Measurements from ENCODE around the gene SLC52A3.

The SLC52A3 gene

DNA sequence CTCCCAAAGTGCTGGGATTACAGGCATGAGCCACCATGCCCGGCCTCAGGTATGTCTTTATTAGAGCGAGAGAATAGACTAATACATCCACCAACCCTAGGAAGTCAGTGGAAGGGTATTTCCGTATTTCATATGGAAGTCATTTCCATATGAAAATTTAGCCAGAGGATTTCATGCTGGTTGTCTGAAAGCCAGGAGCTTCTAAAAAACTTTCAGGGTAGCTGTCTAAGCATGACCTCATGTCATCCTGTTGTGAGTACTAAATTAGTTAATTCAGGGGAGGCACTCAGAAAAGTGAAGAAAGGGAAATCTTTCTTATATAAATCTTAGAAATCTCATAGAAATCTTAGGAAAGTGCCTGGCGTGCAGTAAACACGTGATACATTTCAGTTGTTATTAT lies 16.5 kb downstream of the SLC52A3 start:
- no CpG with 5 or more reads among the region's 5 CpGs for WGBS, 2 experiments (ENCODE audit: insufficient coverage in 2 of 2)
- no peaks in the 10 kb centered on the region for H3K36me3 ChIP-seq (ENCODE audit: control insufficient read depth, insufficient read depth, low read length)
- H3K4me1 ChIP-seq (ENCODE audit: control insufficient read depth, insufficient read depth, low read length, poor library complexity, severe bottlenecking): no peaks in the 10 kb centered on the region
- no peaks in the 10 kb centered on the region for H3K9me3 ChIP-seq (ENCODE audit: control insufficient read depth, low read length)
- no peak overlapping the region for H3K27ac ChIP-seq (ENCODE audit: low read depth, low read length, severe bottlenecking)
- no peak overlapping the region for H3K4me3 ChIP-seq (ENCODE audit: extremely low read depth, insufficient read depth, low read length, poor library complexity, severe bottlenecking)

DNA sequence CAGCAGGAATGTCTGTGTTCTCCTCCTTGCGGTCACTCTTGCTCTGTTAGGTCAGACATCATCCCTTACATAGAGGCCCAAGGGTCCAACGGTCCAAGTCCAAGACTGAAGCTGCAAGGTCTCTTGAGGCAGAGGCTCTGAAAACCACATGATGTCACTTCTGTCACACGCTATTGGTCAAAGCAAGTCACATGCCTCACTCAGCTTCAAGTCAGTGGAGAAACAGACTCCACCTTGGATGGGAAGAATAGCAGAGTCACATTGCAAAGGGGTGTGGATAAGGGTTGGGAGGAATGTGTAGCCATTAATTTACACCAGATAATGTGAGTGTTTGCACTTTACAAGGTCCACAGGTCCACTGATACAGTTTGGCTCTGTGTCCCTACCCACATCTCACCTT lies 17.5 kb downstream of the SLC52A3 start:
- H3K27ac ChIP-seq (ENCODE audit: low read depth, low read length, severe bottlenecking): no peak overlapping the region
- peaks cover 4% of the 10 kb centered on the region for H3K9me3 ChIP-seq (ENCODE audit: control insufficient read depth, low read length)
- no peaks in the 10 kb centered on the region for H3K4me1 ChIP-seq (ENCODE audit: control insufficient read depth, insufficient read depth, low read length, poor library complexity, severe bottlenecking)
- no peaks in the 10 kb centered on the region for H3K36me3 ChIP-seq (ENCODE audit: control insufficient read depth, insufficient read depth, low read length)
- WGBS, 2 experiments (ENCODE audit: insufficient coverage in 2 of 2): 82 to 93% methylated on average over 3 of the region's 3 CpGs
- H3K4me3 ChIP-seq (ENCODE audit: extremely low read depth, insufficient read depth, low read length, poor library complexity, severe bottlenecking): no peak overlapping the region

DNA sequence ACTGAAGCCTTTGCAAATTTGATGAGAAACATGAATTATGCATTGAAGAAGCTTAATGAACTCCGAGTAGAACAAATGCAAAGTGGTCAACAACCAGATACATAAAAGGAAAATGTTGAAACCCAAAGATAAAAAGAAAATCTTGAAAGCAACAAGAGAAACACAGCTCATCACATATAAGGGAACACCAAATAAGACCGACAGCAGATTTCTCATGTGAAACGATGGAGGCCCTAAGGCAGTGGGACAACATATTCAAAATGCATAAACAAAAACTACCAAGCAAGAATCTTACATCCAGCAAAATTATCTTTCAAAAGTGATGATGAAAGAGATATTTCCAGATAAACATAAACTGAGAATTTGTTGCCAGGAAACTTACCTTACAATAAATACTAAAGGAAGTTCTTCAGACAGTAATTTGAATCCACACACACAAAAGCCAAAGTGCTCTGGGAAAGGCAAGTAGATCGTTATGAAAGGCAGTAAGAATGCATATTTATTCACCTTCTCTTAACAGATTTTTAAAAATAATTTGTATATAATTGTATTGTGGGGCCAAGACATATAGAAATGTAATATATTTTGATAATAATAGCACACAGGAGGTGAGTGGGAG lies 22.5 kb downstream of the SLC52A3 start:
- H3K4me3 ChIP-seq (ENCODE audit: extremely low read depth, insufficient read depth, low read length, poor library complexity, severe bottlenecking): no peak overlapping the region
- 86 to 100% methylated on average over 1 of the region's 4 CpGs for WGBS, 2 experiments (ENCODE audit: insufficient coverage in 2 of 2)
- H3K36me3 ChIP-seq (ENCODE audit: control insufficient read depth, insufficient read depth, low read length): no peaks in the 10 kb centered on the region
- H3K9me3 ChIP-seq (ENCODE audit: control insufficient read depth, low read length): peaks cover 15% of the 10 kb centered on the region
- H3K4me1 ChIP-seq (ENCODE audit: control insufficient read depth, insufficient read depth, low read length, poor library complexity, severe bottlenecking): no peaks in the 10 kb centered on the region
- no peak overlapping the region for H3K27ac ChIP-seq (ENCODE audit: low read depth, low read length, severe bottlenecking)

DNA sequence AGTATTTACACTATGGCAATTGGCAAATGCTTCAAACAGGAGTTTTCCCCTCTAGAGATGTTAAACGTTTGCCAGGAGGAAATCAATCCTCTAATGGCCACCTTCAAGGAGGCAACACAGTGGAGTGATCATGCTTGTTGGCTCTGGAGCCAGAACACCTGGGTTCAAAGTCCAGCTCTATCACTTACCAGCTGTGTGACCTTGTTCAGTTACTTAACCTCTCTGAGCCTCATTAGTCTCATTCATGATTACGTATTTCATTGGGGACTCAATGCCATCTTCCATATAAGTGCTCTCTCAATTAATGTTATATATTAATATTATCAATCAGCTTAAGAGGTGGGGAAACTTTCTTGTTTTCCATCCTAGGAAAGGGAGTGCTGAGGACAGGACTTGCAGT lies 26.1 kb downstream of the SLC52A3 start:
- no peak overlapping the region for H3K27ac ChIP-seq (ENCODE audit: low read depth, low read length, severe bottlenecking)
- no peak overlapping the region for H3K4me3 ChIP-seq (ENCODE audit: extremely low read depth, insufficient read depth, low read length, poor library complexity, severe bottlenecking)
- H3K9me3 ChIP-seq (ENCODE audit: control insufficient read depth, low read length): peaks cover 15% of the 10 kb centered on the region
- H3K36me3 ChIP-seq (ENCODE audit: control insufficient read depth, insufficient read depth, low read length): no peaks in the 10 kb centered on the region
- 67 to 89% methylated on average over 1 of the region's 2 CpGs for WGBS, 2 experiments (ENCODE audit: insufficient coverage in 2 of 2)
- no peaks in the 10 kb centered on the region for H3K4me1 ChIP-seq (ENCODE audit: control insufficient read depth, insufficient read depth, low read length, poor library complexity, severe bottlenecking)

DNA sequence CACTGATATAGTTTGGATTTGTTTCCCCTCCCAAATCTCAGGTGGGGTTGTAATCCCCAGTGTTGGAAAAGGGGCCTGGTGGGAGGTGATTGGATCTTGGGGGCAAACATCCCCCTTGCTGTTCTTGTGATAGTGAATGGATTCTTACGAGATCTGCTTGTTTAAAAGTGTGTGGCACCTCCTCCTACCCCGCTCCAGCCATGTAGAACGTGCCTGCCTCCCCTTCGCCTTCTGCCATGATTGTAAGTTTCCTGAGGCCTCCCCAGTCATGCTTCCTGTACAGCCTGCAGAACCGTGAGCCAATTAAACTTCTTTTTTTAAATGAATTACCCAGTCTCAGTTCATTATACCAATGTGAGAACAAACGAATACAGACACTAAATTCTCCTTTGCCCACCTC lies 26.7 kb downstream of the SLC52A3 start:
- Histone ChIP-seq H3K27ac (ENCODE audit: low read depth, low read length, severe bottlenecking) (no peak overlapping the region), H3K9me3 (ENCODE audit: control insufficient read depth, low read length) (peaks cover 14% of the 10 kb centered on the region), H3K4me1 (ENCODE audit: control insufficient read depth, insufficient read depth, low read length, poor library complexity, severe bottlenecking) (no peaks in the 10 kb centered on the region), H3K4me3 (ENCODE audit: extremely low read depth, insufficient read depth, low read length, poor library complexity, severe bottlenecking) (no peak overlapping the region), H3K36me3 (ENCODE audit: control insufficient read depth, insufficient read depth, low read length) (no peaks in the 10 kb centered on the region)
- WGBS, 2 experiments (ENCODE audit: insufficient coverage in 2 of 2): 88% methylated on average over 6 of the region's 6 CpGs; no CpG with 5 or more reads in 1 of the 2 experiments

DNA sequence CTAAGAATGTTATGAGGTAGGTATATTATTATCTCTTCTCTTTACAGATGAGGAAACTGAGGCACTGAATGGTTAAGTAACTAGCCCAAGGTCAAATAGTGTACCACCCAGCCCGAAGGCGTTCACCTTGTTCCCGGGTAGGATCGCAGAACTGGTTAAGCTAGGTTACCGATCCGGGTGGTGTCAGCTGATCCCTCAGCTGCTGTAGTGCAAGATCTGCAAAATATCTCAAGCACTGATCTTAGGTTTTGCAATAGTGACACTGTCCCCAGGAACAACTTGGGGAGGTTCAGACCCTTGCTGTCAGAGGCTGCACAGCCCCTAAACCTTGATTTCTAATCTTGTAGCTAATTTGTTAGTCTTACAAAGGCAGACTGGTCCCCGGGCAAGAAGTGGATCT lies 28.1 kb downstream of the SLC52A3 start:
- Histone ChIP-seq H3K4me1 (ENCODE audit: control insufficient read depth, insufficient read depth, low read length, poor library complexity, severe bottlenecking) (no peaks in the 10 kb centered on the region), H3K9me3 (ENCODE audit: control insufficient read depth, low read length) (peaks cover 5% of the 10 kb centered on the region), H3K27ac (ENCODE audit: low read depth, low read length, severe bottlenecking) (no peak overlapping the region), H3K36me3 (ENCODE audit: control insufficient read depth, insufficient read depth, low read length) (no peaks in the 10 kb centered on the region), H3K4me3 (ENCODE audit: extremely low read depth, insufficient read depth, low read length, poor library complexity, severe bottlenecking) (no peak overlapping the region)
- WGBS, 2 experiments (ENCODE audit: insufficient coverage in 2 of 2): 90 to 94% methylated on average over 7 of the region's 7 CpGs

DNA sequence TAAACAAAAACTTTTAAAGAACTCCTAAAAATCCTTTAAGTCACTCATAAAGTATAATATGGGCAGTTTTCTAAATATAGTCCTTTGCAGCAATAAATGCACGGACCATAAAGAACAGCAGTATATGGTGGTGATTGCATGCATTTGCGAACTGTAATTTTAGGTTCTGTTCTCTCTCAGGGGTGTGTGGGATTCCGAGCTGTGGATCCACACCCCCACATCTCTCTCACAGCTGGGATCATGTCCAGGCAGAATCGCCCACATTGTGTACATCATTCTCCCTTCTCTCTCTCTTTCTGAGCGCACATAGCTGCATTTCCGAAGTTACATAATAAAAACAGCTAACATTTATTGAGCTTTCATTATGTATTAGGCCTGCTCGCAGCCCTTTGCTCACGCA lies 28.6 kb downstream of the SLC52A3 start:
- Histone ChIP-seq H3K9me3 (ENCODE audit: control insufficient read depth, low read length) (peaks cover under 1% of the 10 kb centered on the region), H3K4me1 (ENCODE audit: control insufficient read depth, insufficient read depth, low read length, poor library complexity, severe bottlenecking) (no peaks in the 10 kb centered on the region), H3K27ac (ENCODE audit: low read depth, low read length, severe bottlenecking) (no peak overlapping the region), H3K4me3 (ENCODE audit: extremely low read depth, insufficient read depth, low read length, poor library complexity, severe bottlenecking) (no peak overlapping the region), H3K36me3 (ENCODE audit: control insufficient read depth, insufficient read depth, low read length) (no peaks in the 10 kb centered on the region)
- 88% methylated on average over 5 of the region's 8 CpGs; no CpG with 5 or more reads in 1 of the 2 experiments for WGBS, 2 experiments (ENCODE audit: insufficient coverage in 2 of 2)

DNA sequence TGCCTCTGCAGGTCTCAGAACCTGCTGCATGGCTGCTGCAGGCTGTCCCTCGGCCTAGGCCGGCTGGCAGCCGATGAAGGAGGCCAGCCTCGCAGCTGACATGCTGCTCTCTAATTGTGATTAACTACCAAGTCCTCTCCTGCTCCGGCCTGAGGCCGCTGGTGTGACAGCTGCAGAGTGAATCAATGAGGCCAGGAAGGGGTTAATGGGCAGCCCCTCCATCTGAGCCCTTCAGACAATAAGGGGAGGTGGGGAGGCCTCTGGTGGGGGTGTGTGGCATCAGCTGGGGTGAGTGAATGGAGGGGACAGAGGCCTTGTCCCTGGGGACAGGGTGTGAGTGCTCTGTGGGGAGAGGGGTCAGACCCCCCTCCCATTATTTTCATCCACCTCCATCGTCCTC lies 34.4 kb downstream of the SLC52A3 start:
- H3K36me3 ChIP-seq (ENCODE audit: control insufficient read depth, insufficient read depth, low read length): no peaks in the 10 kb centered on the region
- H3K4me1 ChIP-seq (ENCODE audit: control insufficient read depth, insufficient read depth, low read length, poor library complexity, severe bottlenecking): no peaks in the 10 kb centered on the region
- no peak overlapping the region for H3K4me3 ChIP-seq (ENCODE audit: extremely low read depth, insufficient read depth, low read length, poor library complexity, severe bottlenecking)
- H3K9me3 ChIP-seq (ENCODE audit: control insufficient read depth, low read length): no peaks in the 10 kb centered on the region
- 56 to 73% methylated on average over 4 to 7 of the region's 7 CpGs for WGBS, 2 experiments (ENCODE audit: insufficient coverage in 2 of 2)
- no peak overlapping the region for H3K27ac ChIP-seq (ENCODE audit: low read depth, low read length, severe bottlenecking)

DNA sequence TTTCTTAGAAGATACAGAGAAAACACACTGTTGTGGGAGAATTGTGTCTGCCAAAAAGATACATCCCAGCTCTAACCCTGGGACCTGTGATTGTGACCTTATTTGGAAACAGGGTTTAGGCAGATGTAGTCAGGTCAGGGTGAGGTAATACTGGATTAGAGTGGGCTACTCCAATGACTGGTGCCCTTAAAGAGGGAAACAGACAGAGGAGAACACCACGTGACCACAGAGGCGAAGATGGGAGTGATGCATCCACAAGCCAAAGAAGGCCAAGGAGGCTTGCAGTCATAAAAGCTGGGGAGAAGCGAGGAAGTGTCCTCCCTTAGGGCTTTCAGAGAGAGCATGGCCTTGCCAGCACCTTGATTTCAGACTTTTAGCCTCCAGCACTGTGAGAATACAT lies 35.6 kb downstream of the SLC52A3 start:
- 74 to 86% methylated on average over 3 of the region's 3 CpGs for WGBS, 2 experiments (ENCODE audit: insufficient coverage in 2 of 2)
- no peaks in the 10 kb centered on the region for H3K36me3 ChIP-seq (ENCODE audit: control insufficient read depth, insufficient read depth, low read length)
- no peak overlapping the region for H3K27ac ChIP-seq (ENCODE audit: low read depth, low read length, severe bottlenecking)
- H3K9me3 ChIP-seq (ENCODE audit: control insufficient read depth, low read length): no peaks in the 10 kb centered on the region
- H3K4me1 ChIP-seq (ENCODE audit: control insufficient read depth, insufficient read depth, low read length, poor library complexity, severe bottlenecking): no peaks in the 10 kb centered on the region
- H3K4me3 ChIP-seq (ENCODE audit: extremely low read depth, insufficient read depth, low read length, poor library complexity, severe bottlenecking): no peak overlapping the region

DNA sequence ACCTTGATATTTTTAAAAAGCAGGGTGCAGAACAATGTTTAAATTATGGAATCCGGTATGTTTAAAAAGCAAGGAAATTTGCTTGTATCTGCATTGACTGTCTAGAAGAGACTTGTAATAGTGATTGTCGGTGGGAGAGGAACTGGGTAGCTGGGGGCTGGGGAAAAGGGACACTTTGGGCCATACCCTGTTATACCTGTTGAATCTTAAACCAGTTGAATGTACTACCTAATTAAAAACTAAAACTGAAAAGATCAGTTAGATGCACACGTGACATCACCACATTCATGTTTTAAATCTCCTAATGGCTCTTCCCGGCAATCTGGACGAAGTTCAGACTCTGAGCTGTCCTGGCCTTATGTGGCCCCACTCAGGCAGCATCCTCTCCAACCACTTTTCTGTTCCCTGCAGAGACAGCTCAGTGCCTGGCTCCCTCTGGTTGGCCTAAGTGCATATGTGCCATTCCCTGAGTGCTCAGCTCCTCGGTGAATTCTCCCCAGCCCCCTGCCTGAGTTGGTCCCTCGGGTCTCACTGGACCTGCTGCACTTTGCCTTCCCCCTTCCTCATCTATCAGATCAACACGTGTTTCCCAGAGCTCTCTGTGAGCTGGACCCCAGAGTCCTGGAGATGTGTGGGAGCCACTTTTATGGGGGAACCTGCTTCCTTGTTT lies 36.3 kb downstream of the SLC52A3 start:
- Histone ChIP-seq H3K36me3 (ENCODE audit: control insufficient read depth, insufficient read depth, low read length) (no peaks in the 10 kb centered on the region), H3K4me1 (ENCODE audit: control insufficient read depth, insufficient read depth, low read length, poor library complexity, severe bottlenecking) (no peaks in the 10 kb centered on the region)
- WGBS, 2 experiments (ENCODE audit: insufficient coverage in 2 of 2): 84 to 96% methylated on average over 6 of the region's 8 CpGs

DNA sequence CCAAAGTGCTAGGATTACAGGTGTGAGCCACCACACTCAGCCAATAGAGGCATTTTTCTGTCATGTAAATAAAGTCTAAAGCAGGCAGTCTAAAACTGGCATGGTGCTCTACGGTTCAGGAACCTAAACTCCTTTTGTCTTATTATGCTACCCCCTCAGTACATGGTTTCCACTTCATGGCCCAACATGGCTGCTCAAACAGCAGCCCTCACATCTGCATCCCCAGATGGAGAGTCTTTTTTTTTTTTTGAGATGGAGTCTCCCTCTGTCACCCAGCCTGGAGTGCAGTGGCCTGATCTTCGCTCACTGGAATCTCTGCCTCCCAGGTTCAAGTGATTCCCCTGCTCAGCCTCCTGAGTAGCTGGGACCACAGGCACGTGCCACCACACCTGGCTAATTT lies 38.3 kb downstream of the SLC52A3 start:
- 92% methylated on average over 1 of the region's 3 CpGs; no CpG with 5 or more reads in 1 of the 2 experiments for WGBS, 2 experiments (ENCODE audit: insufficient coverage in 2 of 2)

More for the DNA sequence above, 36.3 kb downstream of the SLC52A3 start:
- Histone ChIP-seq H3K27ac (ENCODE audit: low read depth, low read length, severe bottlenecking) (no peak overlapping the region), H3K4me3 (ENCODE audit: extremely low read depth, insufficient read depth, low read length, poor library complexity, severe bottlenecking) (no peak overlapping the region), H3K9me3 (ENCODE audit: control insufficient read depth, low read length) (no peaks in the 10 kb centered on the region)

More for the DNA sequence above, 38.3 kb downstream of the SLC52A3 start:
- H3K36me3 ChIP-seq (ENCODE audit: control insufficient read depth, insufficient read depth, low read length): no peaks in the 10 kb centered on the region
- no peak overlapping the region for H3K27ac ChIP-seq (ENCODE audit: low read depth, low read length, severe bottlenecking)
- H3K9me3 ChIP-seq (ENCODE audit: control insufficient read depth, low read length): no peaks in the 10 kb centered on the region
- no peak overlapping the region for H3K4me3 ChIP-seq (ENCODE audit: extremely low read depth, insufficient read depth, low read length, poor library complexity, severe bottlenecking)
- no peaks in the 10 kb centered on the region for H3K4me1 ChIP-seq (ENCODE audit: control insufficient read depth, insufficient read depth, low read length, poor library complexity, severe bottlenecking)

Measured in mesodermal cell (in vitro differentiated cells).